Stimulated activated CD4-positive, alpha-beta T cell treated with anti-CD3 and anti-CD28 coated beads, Interleukin-12 subunit alpha, Interleukin-12 subunit beta, amount 100 ng/mL, for 4 hours (primary cell): Measurements from ENCODE around the gene DDX54.
A peak's percentile ranks its signal among the peaks of the same experiment; 100 is the strongest.

Source experiments
- DNase-seq: peaks from one replicate; pipeline ENCODE4 v3.0.0-alpha.2; 2020

Gene DDX54

GRCh38 chr12:113185180-113186032 is at the start of gene DDX54, which contains the start of gene RITA1:
DDX54 (minus strand) TSS chr12:113185478; CDS start chr12:113185451, 27 bp downstream.
RITA1 (plus strand) TSS chr12:113185721; CDS start chr12:113186747, 1,026 bp downstream.
- DNase-seq = peak; percentile 81

- DNase-seq = no peak
Measured at GRCh38 chr12:113234483-113234882, 49.2 kb upstream of the DDX54 start.

- no peak for DNase-seq
Measured at GRCh38 chr12:113233967-113234366, 48.7 kb upstream of the DDX54 start.

- DNase-seq = peak; percentile 40
Measured at GRCh38 chr12:113232840-113233585, 47.7 kb upstream of the DDX54 start.

GRCh38 chr12:113232089-113232839 is 47.0 kb upstream of the DDX54 start:
- DNase-seq = no peak

- no peak for DNase-seq
Measured at GRCh38 chr12:113231235-113232088, 46.2 kb upstream of the DDX54 start.

- DNase-seq = no peak
Measured at GRCh38 chr12:113230315-113231234, 45.3 kb upstream of the DDX54 start.

- DNase-seq = no peak
Measured at GRCh38 chr12:113228394-113229028, 43.2 kb upstream of the DDX54 start.

- DNase-seq = no peak
Measured at GRCh38 chr12:113227686-113228391, 42.6 kb upstream of the DDX54 start.

- no peak for DNase-seq
Measured at GRCh38 chr12:113226696-113227568, 41.7 kb upstream of the DDX54 start.

GRCh38 chr12:113224955-113225354 is 39.7 kb upstream of the DDX54 start:
- no peak for DNase-seq

- DNase-seq = no peak
Measured at GRCh38 chr12:113222730-113223531, 37.7 kb upstream of the DDX54 start.

- peak; percentile 20 for DNase-seq
Measured at GRCh38 chr12:113221997-113222729, 36.9 kb upstream of the DDX54 start.

GRCh38 chr12:113221181-113221996 is 36.1 kb upstream of the DDX54 start, which contains the start of gene TPCN1:
TPCN1 (plus strand) TSS chr12:113221464; CDS start chr12:113226853, 5,389 bp downstream.
- DNase-seq = peak; percentile 98

- DNase-seq = no peak
Measured at GRCh38 chr12:113220593-113221180, 35.4 kb upstream of the DDX54 start.

- no peak for DNase-seq
Measured at GRCh38 chr12:113216027-113216426, 30.7 kb upstream of the DDX54 start.
